Common myeloid progenitor, CD34-positive (primary cell): ENCODE results near the gene MYO16.

Source experiments
- CTCF ChIA-PET: fragments of 350-600 bp; sonication (Branson Sonifier 250); formaldehyde crosslinking; loops from one replicate; lab custom pipeline; 2021; ENCODE audit warnings: antibody characterized with exemption; lab: Charles Lee
- POLR2A ChIA-PET: fragments of 350-600 bp; sonication (Branson Sonifier 250); formaldehyde crosslinking; loops from one replicate; lab custom pipeline; 2021; ENCODE audit warnings: antibody characterized with exemption; lab: Charles Lee
- DNase-seq, 3 donors: peaks; one replicate each; pipeline versions ENCODE4 v3.0.0 to v3.0.0-alpha.2; 2013
- H3K27ac ChIP-seq, 2 experiments: 1 replicate in 1 of 2; 2 replicates in 1 of 2; pipeline ENCODE4 v1.7.0; 2013; ENCODE audit warnings: inconsistent platforms in 2 of 2, low read length in 2 of 2, mild to moderate bottlenecking in 2 of 2, low read depth in 1 of 2, moderate library complexity in 1 of 2; ENCODE audit not compliant: severe bottlenecking in 2 of 2, insufficient read depth in 1 of 2, poor library complexity in 1 of 2
- H3K27me3 ChIP-seq, 5 experiments: replicated peaks in 2 of 5; 1 replicate in 3 of 5; 2 replicates in 2 of 5; pipeline versions ENCODE4 v1.6.1 to v1.7.0; 2013; ENCODE audit warnings: low read length in 4 of 5, mild to moderate bottlenecking in 2 of 5, moderate library complexity in 2 of 5, inconsistent platforms in 1 of 5; ENCODE audit not compliant: insufficient read depth in 5 of 5, control insufficient read depth in 4 of 5
- H3K36me3 ChIP-seq, 4 experiments: 1 replicate in 2 of 4; 2 replicates in 2 of 4; pipeline versions ENCODE4 v1.6.1 to v1.7.0; 2013; ENCODE audit warnings: low read length in 3 of 4, control low read depth in 1 of 4, mild to moderate bottlenecking in 1 of 4; ENCODE audit not compliant: control insufficient read depth in 4 of 4, insufficient read depth in 4 of 4
- H3K4me1 ChIP-seq, 4 experiments: 1 replicate in 3 of 4; 2 replicates in 1 of 4; pipeline versions ENCODE4 v1.6.1 to v1.7.1; 2013; ENCODE audit warnings: low read length in 3 of 4, mild to moderate bottlenecking in 3 of 4, control low read depth in 1 of 4, inconsistent platforms in 1 of 4, moderate library complexity in 1 of 4; ENCODE audit not compliant: control insufficient read depth in 4 of 4, insufficient read depth in 4 of 4; ENCODE audit errors: control extremely low read depth in 1 of 4
- H3K4me3 ChIP-seq, 7 experiments: 1 replicate in 4 of 7; 2 replicates in 3 of 7; pipeline versions ENCODE4 v1.5.1 to v1.7.0; 2013; ENCODE audit warnings: mild to moderate bottlenecking in 7 of 7, low read length in 6 of 7, moderate library complexity in 6 of 7, inconsistent platforms in 2 of 7, low read depth in 2 of 7, control low read depth in 1 of 7; ENCODE audit not compliant: insufficient read depth in 4 of 7, control insufficient read depth in 1 of 7; ENCODE audit errors: extremely low read depth in 1 of 7
- H3K9me3 ChIP-seq, 5 experiments: 1 replicate in 4 of 5; 2 replicates in 1 of 5; pipeline versions ENCODE4 v1.6.1 to v1.7.1; 2013; ENCODE audit warnings: low read length in 4 of 5, mild to moderate bottlenecking in 2 of 5, inconsistent platforms in 1 of 5, low read depth in 1 of 5, moderate library complexity in 1 of 5; ENCODE audit not compliant: control insufficient read depth in 4 of 5, insufficient read depth in 2 of 5; ENCODE audit errors: control extremely low read depth in 1 of 5
- WGBS: methylation state at CpG from one replicate; pipeline ENCODE4 v1.1.5; 2013; ENCODE audit not compliant: insufficient coverage; 5-methylcytosine and 5-hydroxymethylcytosine counted together

Gene MYO16

GRCh38 chr13:109160357-109160756 lies 530.9 kb downstream of the MYO16 start:
- Histone ChIP-seq H3K36me3 (no peaks in the 10 kb centered on the region), H3K9me3 (no peaks in the 10 kb centered on the region), H3K27me3 (peaks cover 0 to 4% (median 0%) of the 10 kb centered on the region in 5 experiments), H3K27ac (no peak overlapping the region), H3K4me1 (peaks cover 2 to 16% (median 6%) of the 10 kb centered on the region in 4 experiments), H3K4me3 (no peak overlapping the region)
- CTCF ChIA-PET = no interaction called here
- POLR2A ChIA-PET = no interaction called here
- no peak for DNase-seq
- 93% methylated on average over 3 of the region's 4 CpGs for whole genome bisulfite sequencing

GRCh38 chr13:109160887-109161669 lies 531.7 kb downstream of the MYO16 start:
- Histone ChIP-seq H3K27me3 (peaks cover 0 to 4% (median 0%) of the 10 kb centered on the region in 5 experiments), H3K4me3 (no peak overlapping the region), H3K27ac (no peak overlapping the region), H3K4me1 (peaks cover 0 to 16% (median 6%) of the 10 kb centered on the region in 4 experiments), H3K9me3 (no peaks in the 10 kb centered on the region), H3K36me3 (no peaks in the 10 kb centered on the region)
- ChIA-PET CTCF (no interaction called here), POLR2A (no interaction called here)
- no peak for DNase-seq
- WGBS = 100% methylated on average over 9 of the region's 11 CpGs

- Histone ChIP-seq H3K36me3 (no peaks in the 10 kb centered on the region), H3K27ac (no peak overlapping the region), H3K27me3 (no peaks in the 10 kb centered on the region), H3K4me3 (no peak overlapping the region), H3K4me1 (peaks cover 0 to 16% (median 6%) of the 10 kb centered on the region in 4 experiments), H3K9me3 (no peaks in the 10 kb centered on the region)
- CTCF ChIA-PET = interaction anchor here (1.0 to 1.1 kb wide), 2 partner anchors 12 to 14 kb away, joined by 3 read pairs; no protein-coding TSS in a partner anchor
- POLR2A ChIA-PET = no interaction called here
- peak; percentile 74 to 95 (median 89) for DNase-seq
- WGBS = 44% methylated on average over 7 of the region's 7 CpGs
Observed at GRCh38 chr13:109162248-109163036, 533.0 kb downstream of the MYO16 start.

GRCh38 chr13:109163037-109163379 lies 533.6 kb downstream of the MYO16 start:
- no peaks in the 10 kb centered on the region for H3K36me3 ChIP-seq
- H3K4me3 ChIP-seq = no peak overlapping the region
- no peak overlapping the region for H3K27ac ChIP-seq
- no peaks in the 10 kb centered on the region for H3K9me3 ChIP-seq
- H3K4me1 ChIP-seq = peaks cover 0 to 16% (median 6%) of the 10 kb centered on the region in 4 experiments
- H3K27me3 ChIP-seq = no peaks in the 10 kb centered on the region
- POLR2A ChIA-PET = no interaction called here
- CTCF ChIA-PET = interaction anchor here (1.0 to 1.1 kb wide), 2 partner anchors 12 to 14 kb away, joined by 3 read pairs; no protein-coding TSS in a partner anchor
- DNase-seq = no peak
- 76% methylated on average over 3 of the region's 6 CpGs for WGBS

- Histone ChIP-seq H3K9me3 (no peaks in the 10 kb centered on the region), H3K4me3 (no peak overlapping the region), H3K27me3 (no peaks in the 10 kb centered on the region), H3K36me3 (no peaks in the 10 kb centered on the region), H3K27ac (no peak overlapping the region), H3K4me1 (peaks cover 0 to 16% (median 6%) of the 10 kb centered on the region in 4 experiments)
- no peak for DNase-seq
- 78% methylated on average over 5 of the region's 6 CpGs for WGBS
- POLR2A ChIA-PET = no interaction called here
- CTCF ChIA-PET = no interaction called here
Observed at GRCh38 chr13:109165417-109165904, 536.0 kb downstream of the MYO16 start.

GRCh38 chr13:109166804-109167203 lies 537.4 kb downstream of the MYO16 start:
- ChIA-PET CTCF (no interaction called here), POLR2A (no interaction called here)
- Histone ChIP-seq H3K9me3 (no peaks in the 10 kb centered on the region), H3K4me1 (peaks cover 0 to 13% (median 5%) of the 10 kb centered on the region in 4 experiments), H3K27me3 (no peaks in the 10 kb centered on the region), H3K4me3 (no peak overlapping the region), H3K36me3 (no peaks in the 10 kb centered on the region), H3K27ac (no peak overlapping the region)
- 43% methylated on average over 2 of the region's 2 CpGs for WGBS
- DNase-seq = no peak

- Histone ChIP-seq H3K36me3 (no peaks in the 10 kb centered on the region), H3K4me1 (no peaks in the 10 kb centered on the region), H3K27ac (no peak overlapping the region), H3K4me3 (no peak overlapping the region), H3K9me3 (no peaks in the 10 kb centered on the region), H3K27me3 (peaks cover 0 to 4% (median 0%) of the 10 kb centered on the region in 5 experiments)
- CTCF ChIA-PET = no interaction called here
- POLR2A ChIA-PET = no interaction called here
- no CpG with 5 or more reads among the region's 2 CpGs for WGBS
- DNase-seq = no peak
Observed at GRCh38 chr13:109172136-109172535, 542.7 kb downstream of the MYO16 start.
